ENCODE measurements around the gene C5.

GRCh38 chr9:120915854-120916470 is 134.1 kb downstream of the C5 start:
- TF ChIP-seq POLR2A (IDR thresholded peaks at IDR 0.05): no peak
- TF ChIP-seq POLR2AphosphoS5 (IDR thresholded peaks at IDR 0.05): no peak
- no peak for TF ChIP-seq CTCF (IDR thresholded peaks at IDR 0.05)

Measured in transverse colon (tissue), 4 donors.